Measurements from ENCODE around the gene ETV6.

Gene ETV6

DNA sequence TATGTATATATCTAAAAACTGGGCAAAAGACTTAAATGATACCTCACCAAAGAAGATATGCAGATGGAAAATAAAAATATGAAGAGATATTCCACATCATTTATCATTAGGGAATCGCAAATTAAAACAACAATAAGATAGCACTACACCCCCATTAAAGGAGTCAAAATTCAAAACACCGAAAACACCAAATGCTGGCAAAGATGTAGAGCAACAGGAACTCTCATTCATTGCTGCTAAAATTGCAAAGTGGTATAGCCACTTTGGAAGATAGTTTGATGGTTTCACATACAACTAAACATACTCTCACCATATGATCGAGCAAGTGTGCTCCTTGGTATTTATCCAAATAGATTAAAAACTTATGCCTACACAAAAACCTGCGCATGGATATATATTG, 289.7 kb downstream of the ETV6 start:
- Histone ChIP-seq H3K36me3 (ENCODE audit: control insufficient read depth, insufficient read depth, low read length, severe bottlenecking) (no peaks in the 10 kb centered on the region), H3K9me3 (ENCODE audit: control insufficient read depth, low read length) (no peaks in the 10 kb centered on the region), H3K27me3 (replicated peaks; ENCODE audit: control insufficient read depth, insufficient read depth, low read length) (peaks cover under 1% of the 10 kb centered on the region), H3K4me1 (ENCODE audit: control insufficient read depth, insufficient read depth, low read length) (peaks cover 9% of the 10 kb centered on the region), H3K9ac (ENCODE audit: low read length) (no peak overlapping the region), H3K4me3 (ENCODE audit: low read length) (no peak overlapping the region)
- DNase-seq (ENCODE audit: low read depth) = no peak

GRCh38 chr12:11941606-11942337, 292.3 kb downstream of the ETV6 start:
- Histone ChIP-seq H3K9ac (ENCODE audit: low read length) (no peak overlapping the region), H3K4me1 (ENCODE audit: control insufficient read depth, insufficient read depth, low read length) (peaks cover 9% of the 10 kb centered on the region), H3K36me3 (ENCODE audit: control insufficient read depth, insufficient read depth, low read length, severe bottlenecking) (no peaks in the 10 kb centered on the region), H3K4me3 (ENCODE audit: low read length) (no peak overlapping the region), H3K27me3 (replicated peaks; ENCODE audit: control insufficient read depth, insufficient read depth, low read length) (peaks cover 15% of the 10 kb centered on the region), H3K9me3 (ENCODE audit: control insufficient read depth, low read length) (no peaks in the 10 kb centered on the region)
- peak; percentile 64 for DNase-seq (ENCODE audit: low read depth)

DNA sequence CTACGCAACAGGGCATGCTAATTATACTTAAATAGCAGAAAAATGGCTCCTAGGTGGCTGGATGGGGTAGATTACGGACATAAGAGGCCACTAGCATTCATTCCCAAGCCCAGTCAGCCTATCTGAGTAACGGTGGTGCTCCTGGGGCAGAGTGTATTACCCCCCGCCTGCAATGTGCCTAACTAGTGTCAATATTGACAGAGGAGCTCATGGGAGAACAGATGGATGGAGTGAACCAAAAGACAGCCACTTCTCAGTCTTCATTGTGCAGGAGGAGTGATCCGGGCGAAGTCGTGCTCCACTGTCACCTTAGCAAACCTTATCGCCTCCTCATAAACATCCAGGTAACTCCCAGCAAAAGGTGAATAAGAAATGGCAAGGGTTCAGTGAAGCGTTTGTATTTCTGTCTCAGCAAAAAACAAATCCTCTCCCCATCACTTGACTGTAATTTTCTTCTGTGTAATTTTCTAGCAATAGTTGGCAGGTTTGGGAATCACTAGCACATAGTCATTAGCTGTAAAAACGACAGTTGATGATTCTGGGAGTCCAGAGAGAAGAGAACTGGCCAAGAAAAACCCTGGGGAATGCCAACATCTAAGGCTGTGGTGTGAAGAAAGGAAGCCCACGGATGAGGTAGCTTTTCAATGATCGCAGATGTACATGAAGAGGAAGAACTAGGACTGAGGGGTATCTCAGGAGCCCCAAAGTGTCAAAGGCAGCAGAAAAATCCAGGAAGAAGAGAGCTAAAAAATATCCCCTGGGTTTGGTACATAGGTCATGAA, 294.6 kb downstream of the ETV6 start:
- no peak for DNase-seq (ENCODE audit: low read depth)
- Histone ChIP-seq H3K27me3 (replicated peaks; ENCODE audit: control insufficient read depth, insufficient read depth, low read length) (peaks cover 31% of the 10 kb centered on the region), H3K9me3 (ENCODE audit: control insufficient read depth, low read length) (no peaks in the 10 kb centered on the region), H3K4me1 (ENCODE audit: control insufficient read depth, insufficient read depth, low read length) (peaks cover 9% of the 10 kb centered on the region), H3K9ac (ENCODE audit: low read length) (no peak overlapping the region), H3K4me3 (ENCODE audit: low read length) (no peak overlapping the region), H3K36me3 (ENCODE audit: control insufficient read depth, insufficient read depth, low read length, severe bottlenecking) (no peaks in the 10 kb centered on the region)
